Panc1 (cell line): ENCODE measurements around the gene MRPS12.

Experiments used
- CTCF ChIP-seq: fragments of 450-650 bp; IDR thresholded peaks from 2 replicates; pipeline ENCODE4 v1.5.1; 2017; ENCODE audit warnings: mild to moderate bottlenecking
- REST ChIP-seq, 2 experiments: IDR thresholded peaks; 2 replicates each; pipeline ENCODE4 v1.6.1; 2011 to 2012; ENCODE audit warnings: low read depth in 2 of 2, control low read depth in 1 of 2, low read length in 1 of 2, mild to moderate bottlenecking in 1 of 2, moderate library complexity in 1 of 2; ENCODE audit not compliant: insufficient read depth in 1 of 2

GRCh38 chr19:38919837-38920601 is 10.7 kb upstream of the MRPS12 start:
- TF ChIP-seq CTCF (no peak), REST (IDR thresholded peaks at IDR 0.05; ENCODE audit: insufficient read depth in 1 of 2, low read depth in 2 of 2, low read length in 1 of 2) (no peak)
